Stimulated activated CD8-positive, alpha-beta memory T cell treated with anti-CD3 and anti-CD28 coated beads, Interleukin-12 subunit alpha, Interleukin-12 subunit beta, amount 100 ng/mL, for 4 hours (primary cell): Measurements from ENCODE around the gene OR6C74.

Experiments used
- DNase-seq: peaks from one replicate; pipeline ENCODE4 v3.0.0-alpha.2; 2020; ENCODE audit warnings: low read depth

The OR6C74 gene

GRCh38 chr12:55244309-55244708 is at the start of gene OR6C74:
Gene OR6C74 (plus strand): TSS chr12:55244609. CDS start chr12:55247288, 2,679 bp downstream.
- DNase-seq: no peak

GRCh38 chr12:55220725-55221124 is 23.7 kb upstream of the OR6C74 start, which contains the start of gene OR10A7:
Gene OR10A7 (plus strand): TSS chr12:55221025. CDS start chr12:55221025, 0 bp downstream.
- no peak for DNase-seq

- no peak for DNase-seq
These were observed 17.9 kb upstream of the OR6C74 start for GRCh38 chr12:55226523-55226922.

GRCh38 chr12:55227643-55228042 is 16.8 kb upstream of the OR6C74 start:
- DNase-seq: no peak

- no peak for DNase-seq
These were observed 1.8 kb downstream of the OR6C74 start for GRCh38 chr12:55246159-55246558.

GRCh38 chr12:55250944-55251343 is 6.5 kb downstream of the OR6C74 start:
- no peak for DNase-seq

GRCh38 chr12:55253281-55253680 is 8.9 kb downstream of the OR6C74 start:
- no peak for DNase-seq

GRCh38 chr12:55256831-55257230 is 12.4 kb downstream of the OR6C74 start:
- DNase-seq: no peak

GRCh38 chr12:55258303-55258702 is 13.9 kb downstream of the OR6C74 start:
- DNase-seq: no peak

GRCh38 chr12:55280991-55281390 is 36.6 kb downstream of the OR6C74 start:
- DNase-seq: no peak

GRCh38 chr12:55289999-55290398 is 45.6 kb downstream of the OR6C74 start:
- DNase-seq: no peak
